HepG2 (cell line): ENCODE measurements around the gene SPAG4. TPM values are rescaled to one million over a fixed set of nuclear protein-coding genes. Genes with fewer than 3 reads are reported as not detected.

Experiments used
- ATAC-seq: fragments of 200-7000 bp; cut with Tn5 transposase; 3 replicates; pipeline ENCODE4 v1.9.1; 2020; ENCODE audit warnings: mild to moderate bottlenecking, moderate library complexity
- BruUV-seq: library from RNA; stranded (reverse); fragments of 400-500 nt; replicated peaks from 2 replicates; lab custom pipeline; 2021; lab: Mats Ljungman, UMichigan
- CTCF ChIA-PET: fragments of 300-600 bp; formaldehyde crosslinking; extraction: SDS; loops from one replicate; lab custom pipeline; 2021; ENCODE audit warnings: low total read pairs, inconsistent platforms, low intra/inter-chr PET ratio; lab: Yijun Ruan, JAX
- POLR2A ChIA-PET: fragments of 350-600 bp; sonication (Branson Sonifier 250); formaldehyde crosslinking; loops from one replicate; lab custom pipeline; 2020; ENCODE audit warnings: antibody characterized with exemption, inconsistent platforms; lab: Yijun Ruan, JAX
- DNase-seq: peaks from one replicate; pipeline ENCODE4 v3.0.0-alpha.2; 2015; ENCODE audit warnings: low spot score
- FAIRE-seq: peaks from 3 replicates; lab custom pipeline; 2011; peaks lifted over from hg19 to GRCh38; lab: Jason Lieb, UNC
- H2AFZ ChIP-seq: one replicate; pipeline ENCODE4 v1.6.1; 2011; ENCODE audit warnings: low read length, inconsistent platforms
- H3K27ac ChIP-seq: fragments of 300-600 bp; 3 replicates; pipeline ENCODE4 v1.8.0; 2011; ENCODE audit warnings: mixed run types, mild to moderate bottlenecking, mixed read lengths, low read length, inconsistent platforms; ENCODE audit not compliant: insufficient read depth; ENCODE audit errors: extremely low read length
- H3K27me3 ChIP-seq, 2 experiments: fragments of 200-600 bp in 1 of 2; 2 replicates in 1 of 2; 3 replicates in 1 of 2; pipeline versions ENCODE4 v1.6.0 to v1.8.0; 2011; ENCODE audit warnings: low read length in 2 of 2, mild to moderate bottlenecking in 2 of 2, moderate library complexity in 2 of 2, inconsistent platforms in 1 of 2; ENCODE audit not compliant: insufficient read depth in 2 of 2, control insufficient read depth in 1 of 2
- H3K36me3 ChIP-seq, 2 experiments: fragments of 200-600 bp in 1 of 2; replicated peaks in 1 of 2; 2 replicates in 1 of 2; 3 replicates in 1 of 2; pipeline versions ENCODE4 v1.5.1 to v1.8.0; 2011; ENCODE audit warnings: low read length in 2 of 2, inconsistent platforms in 1 of 2; ENCODE audit not compliant: insufficient read depth in 2 of 2, control insufficient read depth in 1 of 2
- H3K4me1 ChIP-seq: 2 replicates; pipeline ENCODE4 v1.5.1; 2012; ENCODE audit warnings: low read length, inconsistent platforms; ENCODE audit not compliant: insufficient read depth
- H3K4me2 ChIP-seq: 2 replicates; pipeline ENCODE4 v1.6.0; 2011; ENCODE audit warnings: low read depth, low read length, inconsistent platforms
- H3K4me3 ChIP-seq, 3 experiments: fragments of 200-600 bp in 1 of 3; sonication (generic), shearing (Covaris generic) in 1 of 3; replicated peaks in 1 of 3; 2 replicates each; pipeline ENCODE4 v1.5.1; 2011 to 2016; ENCODE audit warnings: low read length in 3 of 3, inconsistent platforms in 2 of 3, low read depth in 2 of 3, mild to moderate bottlenecking in 2 of 3, control low read depth in 1 of 3, mixed read lengths in 1 of 3; ENCODE audit not compliant: insufficient read depth in 1 of 3
- H3K79me2 ChIP-seq: one replicate; pipeline ENCODE4 v1.6.1; 2011; ENCODE audit warnings: low read length, inconsistent platforms; ENCODE audit not compliant: insufficient read depth
- H3K9ac ChIP-seq: 2 replicates; pipeline ENCODE4 v1.6.0; 2011; ENCODE audit warnings: mild to moderate bottlenecking, low read depth, low read length, inconsistent platforms; ENCODE audit not compliant: insufficient read depth
- H3K9me3 ChIP-seq: 2 replicates; pipeline ENCODE4 v1.5.1; 2012; ENCODE audit warnings: mild to moderate bottlenecking, low read length
- H4K20me1 ChIP-seq: 2 replicates; pipeline ENCODE4 v1.6.0; 2011; ENCODE audit warnings: inconsistent platforms, mild to moderate bottlenecking, low read length, moderate library complexity; ENCODE audit not compliant: insufficient read depth
- HNF4A ChIP-seq: sonication (generic); formaldehyde crosslinking; IDR thresholded peaks from 2 replicates; pipeline ENCODE4 v1.4.0; 2020; ENCODE audit warnings: missing genetic modification reagents
- HOXA3 ChIP-seq: sonication (generic); formaldehyde crosslinking; IDR thresholded peaks from 2 replicates; pipeline ENCODE4 v1.5.0; 2020; ENCODE audit warnings: missing genetic modification reagents
- MAFF ChIP-seq: IDR thresholded peaks from 2 replicates; pipeline ENCODE4 v1.6.1; 2011; ENCODE audit warnings: low read depth, low read length, improper control_type of control experiment
- NFKB2 ChIP-seq: sonication (generic); formaldehyde crosslinking; IDR thresholded peaks from 2 replicates; pipeline ENCODE4 v1.4.0; 2020; ENCODE audit warnings: missing genetic modification reagents, borderline replicate concordance
- RFX3 ChIP-seq: IDR thresholded peaks from 2 replicates; pipeline ENCODE4 v1.6.1; 2016; ENCODE audit warnings: missing biosample characterization, missing genetic modification reagents
- SCMH1 ChIP-seq: sonication (generic); formaldehyde crosslinking; IDR thresholded peaks from 2 replicates; pipeline ENCODE4 v1.9.0; 2021; ENCODE audit warnings: missing genetic modification reagents, mild to moderate bottlenecking, borderline replicate concordance
- TBP ChIP-seq: sonication (generic); formaldehyde crosslinking; IDR thresholded peaks from 2 replicates; pipeline ENCODE4 v1.5.0; 2020; ENCODE audit warnings: missing genetic modification reagents
- ZBTB40 ChIP-seq, 2 experiments: fragments of 450-650 bp in 1 of 2; sonication (generic) in 1 of 2; formaldehyde crosslinking in 1 of 2; IDR thresholded peaks; 2 replicates each; pipeline versions ENCODE4 v1.6.1 to v1.8.0; 2016 to 2022; ENCODE audit warnings: antibody characterized with exemption in 1 of 2, mild to moderate bottlenecking in 1 of 2, missing genetic modification reagents in 1 of 2
- ZNF232 ChIP-seq: sonication (generic); formaldehyde crosslinking; IDR thresholded peaks from 2 replicates; pipeline ENCODE4 v1.4.0; 2020; ENCODE audit warnings: missing genetic modification reagents, borderline replicate concordance
- ZNF382 ChIP-seq: sonication (generic); formaldehyde crosslinking; IDR thresholded peaks from 2 replicates; pipeline ENCODE4 v1.5.0; 2020; ENCODE audit warnings: missing genetic modification reagents, mild to moderate bottlenecking, borderline replicate concordance
- ZNF775 ChIP-seq: sonication (generic); formaldehyde crosslinking; IDR thresholded peaks from 2 replicates; pipeline ENCODE4 v1.4.0; 2020; ENCODE audit warnings: missing genetic modification reagents, mild to moderate bottlenecking, moderate library complexity, borderline replicate concordance
- WGBS: methylation state at CpG from one replicate; pipeline ENCODE4 v1.1.6; 2017; ENCODE audit warnings: low lambda C conversion rate; 5-methylcytosine and 5-hydroxymethylcytosine counted together
- in situ Hi-C: cut with HindIII; loops from 2 replicates; pipeline ENCODE4 v1.10.0; 2017; ENCODE audit warnings: low pct_unique_long_range_greater_than_20kb; ENCODE audit not compliant: extremely low pct_ligation_motif_present
- intact Hi-C: fragments of 100-400 bp; cut with micrococcal nuclease; formaldehyde crosslinking; loops from one replicate; pipeline ENCODE4 v1.10.0; 2022; ENCODE audit not compliant: unreplicated experiment
- polyA plus RNA-seq, 8 experiments: library from polyadenylated mRNA; depleted of rRNA in 3 of 8; stranded (reverse) in 7 of 8; unstranded in 1 of 8; fragments of >200 nt; fragmentation: Illumina TruSeq in 4 of 8; extraction: Trizol in 4 of 8; gene quantifications; 2 replicates each; pipeline versions ENCODE4 v1.2.1 to v1.2.3, GENCODE V29; 2011 to 2016; ENCODE audit warnings: low read depth in 4 of 8, missing spikeins in 1 of 8, mixed read lengths in 1 of 8; ENCODE audit not compliant: insufficient read depth in 1 of 8
- total RNA-seq, 5 experiments: library from RNA; depleted of rRNA; stranded (reverse); fragments of >200 nt; fragmentation: Illumina TruSeq; extraction: Trizol; gene quantifications; 2 replicates each; pipeline ENCODE4 v1.2.3, GENCODE V29; 2016; ENCODE audit warnings: low read depth in 1 of 5
- TF ChIP-seq, protein P1 (sequence below): sonication (generic); formaldehyde crosslinking; IDR thresholded peaks from 2 replicates; pipeline ENCODE4 v1.4.0; 2020; ENCODE audit warnings: mild to moderate bottlenecking, missing genetic modification reagents
- TF ChIP-seq, protein P2 (sequence below): IDR thresholded peaks from 2 replicates; pipeline ENCODE4 v1.6.1; 2012; ENCODE audit warnings: inconsistent platforms

Gene SPAG4
- total and polyA plus RNA-seq, 2 of the 13 experiments (the other 11 are each of a cell fraction or from before 2014, with no cell fraction given) = 5.8 to 137 TPM

DNA sequence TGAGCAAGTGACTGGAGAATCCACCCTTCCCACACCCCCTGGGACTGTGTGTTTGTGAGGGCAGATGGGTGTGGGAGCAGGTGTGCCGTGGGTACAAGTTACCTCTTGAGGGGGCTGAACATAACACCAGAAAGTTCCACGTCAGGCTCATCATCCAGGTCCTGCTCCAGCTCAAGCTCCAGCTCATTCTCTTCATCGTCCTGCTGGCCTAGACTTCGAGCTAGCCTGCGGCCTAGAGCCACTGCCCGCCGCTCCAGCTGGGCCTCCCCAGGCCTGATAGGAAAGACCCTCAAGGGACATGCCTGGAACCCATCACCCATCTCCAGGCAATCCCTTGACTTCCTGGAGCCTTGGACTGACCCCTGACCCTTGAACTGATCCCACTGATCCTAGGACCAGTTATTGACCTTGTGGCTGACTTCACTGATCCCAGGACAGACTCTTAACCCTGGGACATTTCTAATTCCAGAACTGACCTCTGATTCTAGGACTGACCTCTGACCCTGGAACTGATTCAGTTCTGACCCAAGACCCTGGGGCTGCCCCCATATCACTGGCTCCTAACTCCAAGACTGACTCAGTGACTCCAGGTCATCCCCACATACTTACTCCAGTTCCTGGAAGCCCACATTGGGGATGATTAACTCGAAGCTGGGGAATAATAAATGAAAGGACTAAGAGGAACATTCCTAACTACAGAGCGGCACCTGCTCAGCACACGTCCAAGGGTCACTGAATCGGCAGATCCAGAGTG, 11.8 kb upstream of the SPAG4 start:
- ATAC-seq (peak; percentile 1; the same call in 2 of the 3 replicates), FAIRE-seq (no peak), DNase-seq (no peak)
- ChIA-PET POLR2A (interaction anchor here (0.6 to 3.7 kb wide), 3 partner anchors 13 to 138 kb away, joined by 4 to 17 read pairs (median 5); partner anchors contain the start of genes RBM39 and SPAG4), CTCF (interaction anchor here (1.0 to 1.5 kb wide), 3 partner anchors 12 to 140 kb away, joined by 3 to 8 read pairs (median 3); no protein-coding TSS in a partner anchor)
- in situ Hi-C loops (loop anchor here (5.0 kb wide), 1 partner anchor 142 kb away; no protein-coding TSS in a partner anchor), intact Hi-C loops (loop anchor here (1.0 kb wide), 1 partner anchor 36 kb away; no protein-coding TSS in a partner anchor)
- H4K20me1 ChIP-seq = no peaks in the 10 kb centered on the region
- peaks cover 25% of the 10 kb centered on the region for H3K4me1 ChIP-seq
- no peaks in the 10 kb centered on the region for H3K79me2 ChIP-seq
- BruUV-seq = no TSS peak
- H3K36me3 ChIP-seq = no peaks in the 10 kb centered on the region
- no peak overlapping the region for H2AFZ ChIP-seq
- H3K9me3 ChIP-seq = no peaks in the 10 kb centered on the region
- H3K4me3 ChIP-seq = no peak overlapping the region
- WGBS = 41% methylated on average over 11 of the region's 11 CpGs
- no peak overlapping the region for H3K27ac ChIP-seq
- H3K9ac ChIP-seq = no peak overlapping the region
- H3K27me3 ChIP-seq = peaks cover 3 to 23% of the 10 kb centered on the region in 2 experiments; a peak in 4 of 5 replicates
- H3K4me2 ChIP-seq = 0 out of 2 replicates have a peak overlapping the region, but pooled peaks have one; percentile 18
- TF ChIP-seq, protein P1, sequence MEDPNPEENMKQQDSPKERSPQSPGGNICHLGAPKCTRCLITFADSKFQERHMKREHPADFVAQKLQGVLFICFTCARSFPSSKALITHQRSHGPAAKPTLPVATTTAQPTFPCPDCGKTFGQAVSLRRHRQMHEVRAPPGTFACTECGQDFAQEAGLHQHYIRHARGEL (CRISPR knock-in tag) = no peak
- TF ChIP-seq NFKB2 (CRISPR knock-in tag) (no peak), ZNF232 (CRISPR knock-in tag) (no peak; the same call in 1 of the 2 replicates), ZNF775 (CRISPR knock-in tag) (no peak), HOXA3 (CRISPR knock-in tag) (no peak), MAFF (no peak), ZBTB40 (IDR thresholded peaks at IDR 0.05) (no peak), ZBTB40 (CRISPR knock-in tag; IDR thresholded peaks at IDR 0.05) (no peak), RFX3 (CRISPR knock-in tag) (no peak), TBP (CRISPR knock-in tag) (no peak), ZNF382 (CRISPR knock-in tag) (no peak), SCMH1 (CRISPR knock-in tag) (no peak), HNF4A (CRISPR knock-in tag) (peak; percentile 50; the same call in 1 of the 2 replicates)
- TF ChIP-seq, protein P2, sequence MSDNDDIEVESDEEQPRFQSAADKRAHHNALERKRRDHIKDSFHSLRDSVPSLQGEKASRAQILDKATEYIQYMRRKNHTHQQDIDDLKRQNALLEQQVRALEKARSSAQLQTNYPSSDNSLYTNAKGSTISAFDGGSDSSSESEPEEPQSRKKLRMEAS = no peak
